T-helper 2 cell (primary cell): Measurements from ENCODE around the gene ADRA2B.
"Not testable (repeated sequence)": the region's sequence is repeated elsewhere in the genome, so short reads cannot be mapped to it uniquely, and the experiment has no call there.

ENCODE experiments used
- DNase-seq, 5 experiments: peaks; one replicate each; pipeline versions ENCODE4 v3.0.0 to v3.0.0-alpha.2; 2012 to 2022
- total RNA-seq, 2 donors: gene quantifications; one replicate each; lab custom pipeline; 2026; lab: John Stamatoyannopoulos, UW

The ADRA2B gene
- 8.3 to 21.5 reads per million in 2 donors for total RNA-seq

DNA sequence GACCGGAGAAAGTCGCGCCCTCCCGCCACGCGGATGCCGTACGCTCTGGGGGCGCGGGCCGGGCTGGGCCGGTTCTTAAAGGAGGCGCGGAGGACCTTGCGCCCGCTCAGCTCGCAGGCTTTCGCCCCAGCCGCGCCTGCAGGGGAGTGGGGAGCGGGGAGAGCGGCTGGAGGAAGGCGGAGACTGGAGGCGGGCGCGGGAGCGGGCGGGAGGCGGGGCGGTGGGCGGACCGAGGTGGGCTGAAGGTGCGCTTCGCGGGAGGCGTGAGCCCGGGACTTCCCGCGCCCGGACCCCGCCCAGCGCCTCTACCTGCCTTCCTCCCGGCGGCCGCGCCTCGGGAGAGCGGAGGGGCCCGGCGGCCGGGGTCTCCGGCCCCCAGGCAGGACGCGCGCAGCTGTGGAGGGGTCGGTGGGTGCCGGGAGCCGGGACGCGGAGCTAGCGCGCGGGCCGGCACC, at the start of gene ADRA2B:
ADRA2B (minus strand) TSS at position 148 of the 455 bp plus-strand sequence. CDS start 422 bp downstream, outside the sequence.
- DNase-seq = peak; percentile 57 to 75 (median 73)

- peak in 4 of 5 experiments; percentile 26 to 94 (median 52) for DNase-seq
Measured at GRCh38 chr2:96164459-96165184, 48.3 kb upstream of the ADRA2B start.

DNA sequence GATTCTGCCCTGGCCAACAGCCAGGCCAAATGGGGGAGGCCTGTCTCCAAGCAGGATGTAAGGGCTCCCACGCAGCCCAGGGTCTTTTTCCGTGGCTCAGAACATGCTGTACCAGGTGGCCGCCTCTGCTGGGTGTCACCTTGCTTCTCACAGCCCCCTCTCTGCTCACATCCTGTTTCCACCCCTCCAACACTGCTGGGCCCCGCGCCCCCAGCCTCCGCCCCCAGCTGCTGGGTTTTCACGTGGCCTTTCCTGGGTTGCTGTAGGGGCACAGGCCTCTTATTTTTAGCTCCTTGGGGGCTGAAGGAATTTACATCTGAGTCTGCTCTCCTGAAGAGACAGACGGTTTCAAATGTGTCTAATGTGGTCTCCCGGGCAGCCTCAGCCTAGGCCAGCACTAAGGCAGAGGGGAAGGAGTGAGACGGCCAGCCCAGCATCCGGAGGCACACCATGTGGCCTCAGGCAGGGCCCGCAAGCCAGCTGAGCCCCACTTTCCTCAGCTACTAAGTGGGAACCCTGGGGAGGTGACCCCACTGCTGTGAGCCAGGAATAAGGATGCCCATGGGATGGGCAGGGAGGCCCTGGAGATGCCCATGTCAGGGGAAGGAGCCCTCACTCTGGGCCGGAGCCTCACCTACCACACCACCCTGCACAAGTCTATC, 47.5 kb upstream of the ADRA2B start:
- peak in 4 of 5 experiments; percentile 32 to 86 (median 68) for DNase-seq

DNA sequence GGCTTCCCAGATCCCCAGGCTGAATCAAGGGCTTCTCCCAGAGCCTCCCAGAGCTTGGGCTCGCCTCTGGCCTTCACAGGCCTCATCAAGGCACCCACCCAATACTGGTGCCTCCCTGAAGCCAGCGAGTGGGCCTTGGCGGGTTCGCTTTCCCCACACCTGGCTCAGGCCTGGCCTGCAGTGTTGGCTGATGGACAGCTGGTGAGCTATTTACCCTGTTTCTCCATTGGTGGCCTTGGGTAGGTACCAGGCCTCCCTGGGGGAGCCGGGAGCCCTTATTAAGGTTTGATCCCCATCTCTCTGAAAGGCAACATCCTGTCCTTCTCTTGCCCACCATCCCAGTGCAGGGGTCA, 47.0 kb upstream of the ADRA2B start:
- DNase-seq = no peak

GRCh38 chr2:96161898-96162297, 45.5 kb upstream of the ADRA2B start:
- peak in 2 of 5 experiments; percentile 44 to 73 for DNase-seq

DNA sequence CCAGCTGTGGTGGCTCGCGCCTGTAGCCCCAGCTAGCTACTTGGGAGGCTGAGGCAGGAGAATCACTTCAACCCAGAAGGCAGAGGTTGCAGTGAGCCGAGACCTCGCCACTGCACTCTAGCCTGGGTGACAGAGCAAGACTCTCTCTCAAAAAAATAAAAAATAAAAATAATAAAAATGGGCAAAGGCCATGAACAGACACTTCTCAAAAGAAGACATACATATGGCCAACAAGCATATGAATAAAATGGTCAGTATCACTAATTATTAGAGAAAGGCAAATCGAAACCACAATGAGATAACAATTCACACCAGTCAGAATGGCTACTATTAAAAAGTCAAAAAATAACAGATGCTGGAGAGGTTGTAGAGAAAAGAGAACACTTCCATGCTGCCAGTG, 44.0 kb upstream of the ADRA2B start:
- DNase-seq = not testable (repeated sequence)

GRCh38 chr2:96159084-96159830, 42.9 kb upstream of the ADRA2B start:
- DNase-seq = peak in 2 of 5 experiments; percentile 41 to 62

DNA sequence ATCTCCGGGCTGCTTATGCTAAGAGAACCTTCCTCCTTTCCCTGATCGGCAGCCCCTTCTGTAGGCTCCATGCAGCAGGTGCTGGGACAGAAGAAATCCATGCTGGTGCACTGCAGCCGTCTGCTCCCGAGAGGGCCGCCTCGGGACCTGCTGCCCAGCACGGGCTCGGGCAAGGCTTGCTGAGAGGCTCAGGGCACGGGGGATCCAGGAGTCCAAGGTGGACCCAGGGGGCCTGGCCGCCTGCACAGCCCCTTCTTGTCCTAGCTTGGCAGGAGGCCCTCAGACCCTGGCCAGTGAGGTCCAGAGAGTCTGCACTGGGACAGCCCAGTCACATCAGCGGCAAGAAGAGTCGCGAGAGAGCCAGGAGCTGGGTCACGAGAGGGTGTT, 42.2 kb upstream of the ADRA2B start:
- DNase-seq = no peak

DNA sequence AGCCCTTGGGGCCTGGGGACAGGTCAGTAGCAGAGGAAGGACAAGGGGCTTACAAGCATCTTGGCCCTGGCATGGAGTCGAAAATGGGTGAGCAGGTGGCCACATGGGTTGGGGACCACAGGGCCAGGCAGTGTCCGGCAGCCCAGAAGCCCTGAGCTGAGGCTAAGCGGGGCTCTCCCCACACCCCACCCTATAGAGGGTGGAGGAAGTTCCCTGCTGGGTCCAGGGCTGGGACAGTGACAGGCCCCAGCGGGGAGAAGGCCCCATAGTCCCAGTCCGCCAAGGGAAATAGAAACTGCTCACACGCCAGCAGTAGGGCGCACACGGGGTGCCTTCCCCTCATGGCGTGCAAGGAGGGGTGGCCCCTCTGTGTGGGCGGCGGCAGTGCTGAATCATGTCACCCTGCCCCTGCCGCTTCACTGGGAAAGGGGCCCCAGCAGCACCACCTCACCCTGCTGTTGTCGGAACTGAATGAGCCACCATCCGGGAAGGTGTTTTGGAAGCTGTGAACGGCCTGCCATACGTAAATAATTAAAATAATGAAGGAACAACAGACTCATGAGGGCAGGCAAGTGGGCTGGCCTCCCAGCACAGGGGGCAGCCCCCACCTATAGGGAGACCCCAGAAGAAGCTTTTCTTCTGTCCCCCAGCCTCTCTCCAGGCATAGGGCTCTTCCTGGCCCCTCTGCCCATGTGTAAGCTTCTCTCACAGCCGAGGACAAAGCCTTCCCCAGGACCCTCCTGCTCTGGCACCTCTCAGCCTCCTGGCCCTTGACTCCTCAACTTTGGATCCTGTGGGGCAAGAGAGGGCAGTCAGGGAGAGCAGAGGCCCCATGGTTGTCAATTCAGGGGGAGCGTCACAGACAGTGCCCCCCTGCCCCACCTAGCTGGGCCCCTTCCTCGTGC, 41.5 kb upstream of the ADRA2B start:
- DNase-seq = peak in 4 of 5 experiments; percentile 59 to 93 (median 79)

DNA sequence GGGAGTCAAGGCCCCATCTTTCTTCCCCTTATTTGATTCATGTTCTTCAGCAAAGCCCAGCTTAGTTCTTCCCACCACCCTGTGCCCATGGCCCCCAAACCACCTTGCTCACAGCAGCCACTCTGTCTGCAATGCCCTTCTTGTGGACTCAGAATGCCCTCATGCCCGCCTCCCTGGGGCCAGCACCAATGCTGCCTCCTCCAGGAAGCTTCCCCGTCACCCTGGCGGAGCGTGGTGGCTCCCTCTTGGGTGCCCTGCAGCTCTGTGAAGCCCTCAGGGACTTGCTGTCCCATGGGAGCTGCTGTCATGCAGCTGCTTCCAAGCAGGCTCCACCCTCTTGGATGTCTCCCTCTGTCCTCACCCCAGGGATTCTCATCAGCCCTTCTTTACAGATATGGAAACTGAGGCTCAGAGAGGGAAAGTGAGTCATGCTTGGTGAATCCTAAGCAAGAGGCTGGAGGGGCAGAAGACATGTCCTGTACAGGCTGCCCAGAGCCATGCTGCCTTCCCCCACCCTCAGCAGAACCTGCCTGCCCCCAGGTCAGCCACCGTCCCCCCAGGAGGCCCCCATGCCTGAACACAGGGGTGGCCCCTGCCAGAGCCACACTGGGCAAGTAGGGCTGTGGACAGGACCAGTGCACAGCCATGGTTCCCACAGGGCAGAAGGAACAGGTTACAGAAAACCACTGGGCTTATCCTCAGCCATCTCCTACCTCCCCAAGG, 40.7 kb upstream of the ADRA2B start:
- DNase-seq = no peak

DNA sequence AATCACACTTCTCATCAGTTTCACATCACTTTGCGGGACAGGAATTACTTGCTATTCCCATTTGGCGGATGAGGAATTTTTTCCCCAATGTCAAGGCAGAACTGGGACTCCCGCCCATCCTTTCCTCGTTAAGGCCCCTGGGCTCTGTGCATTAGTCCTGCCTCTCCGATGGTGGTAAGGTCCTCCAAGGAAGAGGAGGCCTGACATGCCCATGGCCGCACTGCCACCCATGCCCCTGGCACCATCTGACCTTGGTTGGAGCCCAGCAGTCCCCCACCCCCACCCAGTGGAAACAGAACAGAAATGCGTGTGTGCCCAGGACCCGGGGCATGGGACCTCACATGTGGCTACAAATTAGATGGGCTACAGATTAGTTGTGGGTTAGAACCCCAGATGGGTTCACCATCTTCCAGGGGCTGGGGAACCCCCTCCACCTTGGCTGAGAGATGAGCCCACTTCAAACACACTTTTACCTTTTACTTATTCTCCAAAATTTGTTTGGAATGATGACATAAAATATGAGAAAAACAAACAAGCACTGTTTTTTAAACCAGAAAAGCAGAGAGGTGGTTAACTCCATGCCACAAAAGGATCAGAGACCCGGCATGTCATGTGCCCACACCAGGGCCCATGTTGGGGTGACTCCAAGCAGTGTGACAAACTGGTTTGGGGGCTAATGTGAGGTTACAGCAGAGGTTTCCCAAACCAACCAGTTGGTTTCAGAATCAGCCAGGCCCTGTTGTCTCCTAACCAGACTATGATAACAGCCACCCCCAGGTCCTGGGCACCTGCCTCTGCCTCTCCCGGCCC, 39.8 kb upstream of the ADRA2B start:
- DNase-seq = peak in 3 of 5 experiments; percentile 28 to 80 (median 63)

DNA sequence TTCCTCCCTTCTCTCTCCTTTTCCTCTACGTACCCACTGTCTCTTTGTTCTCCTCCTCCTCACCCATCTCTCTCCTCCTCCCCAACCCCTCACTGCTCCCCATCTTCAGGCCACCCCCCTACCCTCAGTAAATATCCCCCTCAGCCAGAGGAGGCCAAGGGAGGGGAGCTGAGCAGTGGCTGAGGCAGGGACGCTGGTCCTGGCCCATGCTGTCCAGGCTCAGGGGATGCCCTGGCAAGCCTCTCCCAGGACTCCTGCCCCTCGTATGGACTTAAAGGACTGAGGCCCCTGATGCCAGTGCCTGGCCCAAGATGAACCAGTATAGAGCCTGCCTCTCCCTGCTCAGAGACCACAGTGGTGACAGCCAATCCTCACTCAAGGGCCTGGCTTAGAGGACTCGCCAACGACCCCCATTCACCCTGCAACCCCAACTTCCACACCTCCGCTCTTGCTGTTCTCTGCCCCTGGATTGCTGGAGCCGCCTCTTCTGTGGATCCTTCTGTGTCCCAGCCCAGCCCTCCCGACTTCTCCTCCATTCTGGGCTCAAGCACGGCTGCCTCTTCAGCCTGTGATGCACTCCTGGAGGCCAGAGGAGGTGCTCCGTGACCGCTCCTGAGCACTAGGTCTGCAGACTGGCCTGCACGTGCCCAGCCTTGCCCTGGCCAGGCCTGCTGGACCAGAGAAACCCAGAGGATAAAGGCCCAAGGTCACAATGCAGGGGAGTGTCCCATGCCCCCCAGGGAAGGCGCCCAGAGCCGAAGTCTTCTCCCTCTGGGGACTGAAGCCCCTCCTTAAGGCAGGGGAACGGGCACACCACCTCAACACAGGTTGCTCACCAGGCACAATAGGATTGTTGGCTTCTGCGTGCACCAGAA, 38.4 kb upstream of the ADRA2B start:
- DNase-seq = no peak

- no peak for DNase-seq
Measured at GRCh38 chr2:96153991-96154431, 37.6 kb upstream of the ADRA2B start.

DNA sequence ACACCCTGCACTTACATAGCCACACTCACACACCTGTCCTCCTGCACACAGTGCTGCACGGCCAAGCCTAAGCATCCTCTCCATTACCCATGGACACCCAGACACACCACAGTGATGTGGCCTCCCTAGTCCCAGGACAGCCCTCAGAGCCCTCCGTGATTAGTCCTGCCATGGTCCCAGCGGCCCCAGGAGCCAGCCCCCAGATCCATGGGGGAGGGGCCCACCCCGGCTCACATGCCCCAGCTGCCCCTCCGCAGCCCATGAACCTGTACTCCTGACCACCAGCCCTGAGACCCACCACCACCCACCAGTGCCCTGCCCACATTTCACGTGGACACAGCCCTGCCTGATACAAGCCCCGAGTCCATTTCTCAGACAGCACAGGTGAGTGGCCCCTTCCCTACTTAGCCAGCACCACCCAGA, 36.9 kb upstream of the ADRA2B start:
- no peak for DNase-seq

- DNase-seq = no peak
Measured at GRCh38 chr2:96152304-96153161, 36.2 kb upstream of the ADRA2B start.

DNA sequence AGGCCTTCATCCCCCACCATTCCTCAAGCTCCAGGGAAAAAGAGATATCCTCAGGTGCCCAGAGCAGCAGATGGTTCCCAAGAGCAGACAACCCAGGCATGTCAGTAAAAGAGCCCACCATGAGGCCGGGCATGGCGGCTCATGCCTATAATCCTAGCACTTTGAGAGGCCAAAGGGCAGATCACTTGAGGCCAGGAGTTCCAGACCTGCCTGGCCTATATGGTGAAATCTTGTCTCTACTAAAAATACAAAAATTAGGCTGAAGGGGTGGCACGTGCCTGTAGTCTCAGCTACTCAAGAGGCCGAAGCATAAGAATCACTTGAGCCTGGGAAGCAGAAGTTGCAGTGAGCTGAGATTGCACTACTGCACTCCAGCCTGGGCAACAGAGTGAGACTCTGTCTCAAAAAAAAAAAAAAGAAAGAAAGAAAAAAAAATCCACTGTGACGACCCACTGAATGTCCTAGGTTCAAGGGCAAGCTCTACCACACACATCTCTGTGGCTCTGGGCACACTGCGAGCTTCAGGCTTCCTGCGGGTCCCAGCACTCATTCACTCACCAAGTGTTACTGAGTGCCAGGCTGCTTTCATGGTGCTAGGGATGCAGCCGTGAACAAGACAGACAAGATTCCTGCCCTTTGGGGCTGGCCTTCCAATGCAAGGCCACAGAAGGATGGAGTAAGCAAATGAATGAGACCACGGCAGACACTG, 35.4 kb upstream of the ADRA2B start:
- DNase-seq = no peak

- DNase-seq = no peak
Measured at GRCh38 chr2:96150791-96151594, 34.6 kb upstream of the ADRA2B start.
